NT2/D1 (cell line): ENCODE measurements around the gene CALML5.

Experiments
- SUZ12 ChIP-seq: IDR thresholded peaks from 2 replicates; pipeline ENCODE4 v1.6.1; 2011; ENCODE audit not compliant: insufficient read length, insufficient read depth; ENCODE audit errors: extremely low read depth
- YY1 ChIP-seq: IDR thresholded peaks from 2 replicates; pipeline ENCODE4 v1.6.1; 2011; ENCODE audit not compliant: insufficient read length, insufficient read depth
- ZNF274 ChIP-seq: IDR thresholded peaks from 2 replicates; pipeline ENCODE4 v1.6.1; 2011; ENCODE audit warnings: mild to moderate bottlenecking, low read depth, low read length

- TF ChIP-seq YY1 (no peak), ZNF274 (no peak), SUZ12 (no peak)
These were observed 37.2 kb upstream of the CALML5 start for GRCh38 chr10:5536486-5537081.
